IPS DF 4.7 (cell line): ENCODE measurements around the gene PBX4.

Experiments used
- DNase-seq: peaks from one replicate; pipeline ENCODE4 v3.0.0-alpha.2; 2013; ENCODE audit warnings: low spot score; ENCODE audit errors: extremely low read depth

Gene PBX4

GRCh38 chr19:19540715-19541515 lies 77.6 kb downstream of the PBX4 start:
- peak; percentile 62 for DNase-seq

GRCh38 chr19:19540064-19540714 lies 78.3 kb downstream of the PBX4 start:
- no peak for DNase-seq

- no peak for DNase-seq
Measured at GRCh38 chr19:19539698-19540063, 78.8 kb downstream of the PBX4 start.

GRCh38 chr19:19538785-19539166 lies 79.7 kb downstream of the PBX4 start:
- no peak for DNase-seq

GRCh38 chr19:19538061-19538784 lies 80.3 kb downstream of the PBX4 start, which contains the start of gene CILP2:
CILP2 (plus strand) TSS chr19:19538265; CDS start chr19:19538350, 85 bp downstream.
- no peak for DNase-seq

GRCh38 chr19:19537075-19538048 lies 81.1 kb downstream of the PBX4 start:
- no peak for DNase-seq

GRCh38 chr19:19535311-19536191 lies 82.9 kb downstream of the PBX4 start:
- DNase-seq, result no peak

- DNase-seq, result no peak
Measured at GRCh38 chr19:19534556-19535265, 83.8 kb downstream of the PBX4 start.

- no peak for DNase-seq
Measured at GRCh38 chr19:19533841-19534240, 84.6 kb downstream of the PBX4 start.

- no peak for DNase-seq
Measured at GRCh38 chr19:19532806-19533701, 85.4 kb downstream of the PBX4 start.

GRCh38 chr19:19531951-19532805 lies 86.3 kb downstream of the PBX4 start:
- peak; percentile 60 for DNase-seq

GRCh38 chr19:19530889-19531288 lies 87.6 kb downstream of the PBX4 start:
- DNase-seq, result no peak

GRCh38 chr19:19530423-19530804 lies 88.1 kb downstream of the PBX4 start:
- no peak for DNase-seq

GRCh38 chr19:19529783-19530422 lies 88.6 kb downstream of the PBX4 start:
- no peak for DNase-seq

- DNase-seq, result no peak
Measured at GRCh38 chr19:19528721-19529490, 89.6 kb downstream of the PBX4 start, which contains the start of gene YJEFN3. YJEFN3 (plus strand) TSS chr19:19528911; CDS start chr19:19528933, 22 bp downstream.
